Measurements from ENCODE around the gene FAT1.
"Not testable (repeated sequence)": the region's sequence is repeated elsewhere in the genome, so short reads cannot be mapped to it uniquely, and the experiment has no call there.

Gene FAT1

DNA sequence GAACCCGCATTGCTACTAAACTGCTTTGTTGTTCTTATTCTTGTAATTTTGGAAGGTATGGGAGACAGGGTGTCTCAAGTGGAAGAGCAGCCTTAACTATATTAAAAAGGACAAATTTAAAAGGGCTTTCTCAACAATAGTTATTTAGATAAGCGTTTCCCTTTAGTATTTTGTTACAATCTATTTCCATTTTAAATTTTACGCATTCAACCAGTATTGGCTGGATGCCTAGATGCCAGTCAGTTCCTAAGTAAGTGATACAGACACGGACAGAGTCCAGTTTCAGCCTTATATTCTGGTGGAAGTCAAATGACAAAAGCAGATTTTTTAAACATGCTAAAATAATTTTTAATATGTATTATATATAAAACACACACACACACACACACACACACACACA lies 28.3 kb downstream of the FAT1 start:
- no peak for DNase-seq

DNA sequence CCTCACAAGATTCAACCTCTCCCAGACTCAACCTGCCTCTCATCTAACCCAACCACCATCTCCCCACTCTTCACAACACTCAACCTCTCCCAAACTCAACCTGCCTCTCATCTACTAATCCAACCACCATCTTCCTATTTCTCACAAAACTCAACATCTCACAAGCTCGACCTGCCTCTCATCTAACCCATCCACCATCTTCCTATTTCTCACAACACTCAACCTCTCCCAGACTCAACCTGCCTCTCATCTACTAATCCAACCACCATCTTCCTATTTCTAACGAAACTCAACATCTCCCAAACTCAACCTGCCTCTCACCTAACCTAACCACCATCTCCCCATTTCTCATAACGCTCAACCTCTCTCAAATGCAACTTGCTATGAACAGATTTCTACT lies 29.8 kb downstream of the FAT1 start:
- no peak for DNase-seq

DNA sequence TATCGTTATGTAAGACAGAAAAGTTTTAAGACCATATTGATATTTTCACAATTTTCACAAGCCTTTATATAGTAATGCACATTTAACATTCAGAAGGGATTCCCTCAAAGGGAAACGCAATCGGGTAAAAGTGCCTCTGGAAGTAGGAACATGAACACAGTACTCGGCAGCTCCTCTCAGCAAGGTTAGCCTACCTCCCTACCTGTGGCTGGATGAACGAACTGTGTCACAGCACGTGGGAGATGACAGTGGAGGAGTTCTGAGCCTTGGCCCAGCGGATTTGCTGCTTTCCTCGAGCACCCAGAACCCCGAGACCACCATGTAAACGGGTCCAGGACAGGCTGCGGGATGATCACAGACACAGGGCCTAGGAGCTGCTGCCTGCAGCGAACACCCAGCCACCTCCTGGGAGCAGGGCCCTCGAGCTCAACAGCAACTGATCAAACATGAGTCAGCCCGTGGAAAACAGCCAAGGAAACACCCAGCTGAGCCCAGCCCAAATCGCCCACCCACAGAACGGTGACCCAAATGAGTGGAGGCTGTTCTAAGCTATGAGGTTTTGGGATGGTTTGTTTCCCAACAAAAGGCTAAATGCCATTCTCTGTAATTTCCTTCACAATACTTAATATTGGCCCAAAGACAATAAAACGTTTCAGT lies 30.4 kb downstream of the FAT1 start:
- DNase-seq, result no peak

DNA sequence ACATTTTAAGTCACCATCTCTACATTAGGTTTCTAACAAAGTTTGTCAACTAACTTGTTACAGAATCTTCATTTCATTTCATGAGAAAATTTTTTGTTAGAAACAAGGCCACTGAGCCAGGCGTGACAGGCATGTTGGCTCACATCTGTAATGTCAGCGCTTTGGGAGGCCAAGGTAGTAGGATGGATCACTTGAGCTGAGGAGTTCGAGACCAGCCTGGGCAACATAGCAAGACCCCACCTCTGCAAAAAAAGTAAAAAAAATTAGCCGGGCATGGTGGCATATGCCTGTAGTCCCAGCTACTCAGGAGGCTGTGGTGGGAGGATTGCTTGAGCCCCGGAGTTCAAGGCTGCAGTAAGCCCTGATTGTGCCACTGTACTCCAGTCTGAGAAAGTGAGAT lies 32.3 kb downstream of the FAT1 start:
- no peak for DNase-seq

DNA sequence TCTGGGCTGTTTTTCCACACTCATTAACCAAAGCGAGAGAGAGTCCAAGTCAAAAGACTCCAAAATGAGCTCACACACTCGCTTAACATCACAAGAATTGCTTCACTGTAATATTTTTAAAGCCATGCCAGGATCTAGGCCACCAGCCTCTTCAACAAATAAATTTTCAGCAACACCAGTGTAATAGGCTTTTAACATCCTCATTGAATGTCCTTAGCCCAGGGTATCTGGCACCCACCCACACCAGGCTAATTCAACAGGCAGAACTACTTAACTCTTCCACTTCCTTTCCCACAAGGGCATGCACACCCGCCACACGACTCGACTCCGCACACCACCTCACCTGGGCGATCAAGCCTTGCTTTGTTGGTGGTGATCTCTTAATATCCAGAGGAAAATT lies 34.2 kb downstream of the FAT1 start:
- DNase-seq, result no peak

DNA sequence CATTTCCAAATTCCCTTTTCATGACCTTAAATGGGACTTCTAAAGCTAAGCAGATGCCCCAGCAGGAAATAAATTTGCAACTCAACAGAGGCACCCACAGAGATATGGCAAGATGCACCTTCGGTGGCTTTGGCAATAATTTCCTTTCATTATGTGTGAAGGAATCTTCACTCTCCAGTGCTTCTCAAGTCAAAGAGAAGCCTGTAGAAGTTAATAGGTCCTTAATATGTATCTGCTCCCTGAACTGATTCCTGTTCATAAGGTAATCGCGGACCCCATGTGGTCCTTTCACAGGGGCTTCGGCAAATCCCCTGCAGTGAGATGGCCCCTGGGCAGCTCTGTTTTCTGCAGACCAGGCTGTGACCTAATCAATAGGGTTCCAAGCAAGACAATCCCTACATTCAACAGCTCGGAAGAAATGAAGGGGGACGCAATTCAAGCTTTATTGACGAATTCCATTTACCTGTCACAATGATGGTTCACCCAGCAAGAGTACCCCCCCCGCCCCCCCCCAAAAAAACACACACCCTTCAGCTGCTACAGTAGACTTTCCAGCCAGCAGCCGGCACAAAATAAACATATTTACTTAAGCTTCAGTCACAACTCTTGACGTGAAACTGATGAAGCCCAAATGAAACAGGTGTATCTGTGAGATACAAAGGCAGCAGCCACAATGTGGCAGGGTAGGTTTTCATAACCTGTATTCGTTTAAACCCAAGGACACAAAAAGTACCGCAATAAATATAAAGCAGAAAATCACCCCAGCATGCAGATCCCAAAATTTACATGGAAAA lies 35.3 kb downstream of the FAT1 start:
- no peak for DNase-seq

DNA sequence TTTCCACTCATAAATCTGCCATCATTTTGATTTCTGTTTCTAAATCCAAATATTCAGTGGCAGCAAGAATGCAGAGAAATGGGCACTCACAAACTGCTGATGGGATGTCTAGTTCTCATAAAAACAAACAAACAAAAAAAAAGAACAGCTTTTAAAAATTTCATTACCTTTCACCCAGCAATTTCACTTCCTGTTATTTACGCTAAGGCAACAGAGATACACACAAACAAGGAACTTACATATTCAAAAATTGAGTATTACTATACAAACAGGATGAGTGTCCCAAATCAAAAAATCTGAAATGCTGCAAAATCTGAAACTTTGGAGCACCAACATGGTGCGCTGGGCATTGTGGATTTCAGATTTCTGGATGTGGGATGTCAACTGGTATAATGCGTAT lies 36.4 kb downstream of the FAT1 start:
- no peak for DNase-seq

DNA sequence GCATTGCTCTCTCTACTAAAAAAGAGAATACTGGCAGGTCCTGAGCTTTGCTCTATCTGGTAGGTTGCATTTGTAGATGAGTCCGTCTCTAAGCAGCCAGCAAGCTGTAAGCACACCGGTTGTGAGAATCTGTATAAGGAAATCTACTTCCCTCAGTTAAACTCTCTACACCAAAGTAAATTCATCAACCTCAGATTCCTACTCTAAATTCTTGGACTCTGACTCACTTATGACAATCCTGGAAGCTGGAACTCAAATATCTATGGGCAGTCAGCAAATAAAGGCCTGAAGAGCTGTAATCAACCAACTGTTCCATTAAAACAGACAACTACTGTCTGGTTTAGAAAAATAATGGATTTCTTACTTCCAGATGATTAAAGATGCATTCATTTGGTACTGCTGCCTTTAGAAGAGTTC lies 37.9 kb downstream of the FAT1 start:
- no peak for DNase-seq

DNA sequence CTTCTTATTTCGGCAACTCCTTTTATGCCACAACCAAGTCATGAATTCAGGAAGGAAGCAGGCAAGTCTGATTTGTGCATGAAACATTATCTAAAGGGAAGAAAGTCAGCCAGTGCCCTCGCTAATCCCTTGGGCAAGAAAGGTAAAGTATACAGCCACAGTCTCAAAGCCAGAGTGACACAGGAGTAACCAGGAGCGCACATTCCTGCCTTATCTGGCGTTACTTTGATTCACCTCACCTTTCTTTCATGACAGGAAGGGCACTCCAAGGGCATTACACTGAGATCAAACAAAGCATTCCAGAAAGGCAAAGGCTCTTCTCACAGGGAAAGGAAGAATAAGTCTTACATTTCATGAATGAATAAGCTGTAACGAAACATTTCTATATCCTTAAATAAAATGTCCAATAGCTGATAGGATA lies 38.8 kb downstream of the FAT1 start:
- DNase-seq, result no peak

DNA sequence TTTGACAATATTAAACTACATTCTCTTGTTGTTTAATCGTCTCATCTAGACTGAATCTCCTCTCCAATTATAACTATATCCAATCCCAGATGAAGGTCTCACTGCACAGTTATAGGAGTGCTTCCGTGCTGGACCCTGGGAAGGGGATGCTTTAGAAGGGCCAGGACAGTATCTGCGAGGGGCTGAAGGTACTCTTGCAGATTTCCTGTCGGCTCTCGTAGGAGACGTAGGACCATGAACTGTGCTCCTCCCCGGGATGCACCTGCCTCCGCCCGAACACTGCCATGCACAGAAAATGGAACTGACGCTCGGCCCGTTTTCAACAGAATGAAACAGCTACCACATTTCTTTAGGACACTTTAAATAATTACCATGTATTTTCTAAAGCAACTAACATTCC lies 39.4 kb downstream of the FAT1 start:
- DNase-seq, result no peak

DNA sequence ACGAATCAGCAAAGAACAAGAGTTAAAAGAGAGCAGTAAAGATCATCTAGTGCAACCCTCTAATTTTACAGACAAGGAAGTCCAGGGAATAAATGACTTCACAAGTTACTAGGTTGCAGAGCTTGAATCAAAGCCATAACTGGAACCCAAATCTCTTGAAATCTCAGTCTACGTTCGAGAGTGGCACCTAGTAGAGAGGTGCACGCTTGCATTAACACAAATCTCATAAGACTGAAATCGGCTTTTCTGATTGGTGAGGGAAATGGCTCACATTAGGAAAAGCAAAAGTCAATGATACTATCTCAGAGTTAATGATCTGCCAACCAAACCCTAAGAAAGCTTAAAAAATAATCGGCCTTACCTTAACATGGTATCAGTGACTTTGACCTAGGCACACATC lies 43.0 kb downstream of the FAT1 start:
- no peak for DNase-seq

DNA sequence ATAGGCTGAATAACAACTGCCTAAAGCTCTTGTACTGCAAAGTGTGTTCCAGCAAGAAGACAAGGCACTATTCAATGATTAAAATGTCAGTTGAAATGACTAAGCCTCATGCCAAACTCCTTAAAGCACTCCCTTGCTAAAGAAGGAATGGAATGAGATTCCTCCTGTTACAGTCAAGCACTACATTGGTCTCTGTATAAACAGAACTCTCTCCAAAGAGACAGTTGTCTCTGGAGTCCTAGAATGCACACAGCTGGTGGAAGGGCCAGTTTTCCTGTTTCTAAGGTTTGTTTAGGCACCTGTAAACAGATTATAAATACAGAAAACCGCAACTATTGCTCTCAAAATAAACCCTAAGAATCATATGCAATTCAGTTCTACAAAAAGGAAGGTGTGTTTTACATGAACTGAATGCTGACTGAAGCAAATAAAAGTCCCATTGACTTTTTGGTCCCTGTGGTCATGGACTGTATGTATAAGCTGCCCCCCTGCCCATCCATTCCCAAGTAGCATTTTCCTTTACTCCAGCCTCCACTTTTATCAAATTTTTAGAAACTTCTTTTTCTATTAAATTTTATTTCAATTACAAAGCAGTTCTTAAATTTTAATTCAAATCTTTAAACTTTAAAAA lies 47.0 kb downstream of the FAT1 start:
- DNase-seq, result no peak

DNA sequence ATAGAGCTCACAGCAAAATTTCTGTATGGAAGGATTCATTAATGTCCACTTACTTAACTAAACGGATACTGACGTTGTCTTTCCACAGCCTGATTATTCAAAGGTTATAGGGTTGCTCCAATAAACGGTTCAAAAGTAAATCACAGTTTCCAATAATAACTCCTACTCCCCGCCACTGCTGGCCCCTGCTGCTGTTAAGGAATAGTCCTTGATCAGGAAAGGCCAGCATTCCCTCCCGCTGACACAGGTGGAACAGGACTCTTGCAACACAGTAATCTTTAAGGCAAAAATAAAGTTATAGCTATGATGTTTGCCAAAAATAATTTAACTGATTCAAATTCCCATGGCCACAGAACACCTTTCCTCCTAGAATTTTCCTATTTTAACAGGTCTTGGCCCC lies 53.9 kb downstream of the FAT1 start:
- DNase-seq, result no peak

DNA sequence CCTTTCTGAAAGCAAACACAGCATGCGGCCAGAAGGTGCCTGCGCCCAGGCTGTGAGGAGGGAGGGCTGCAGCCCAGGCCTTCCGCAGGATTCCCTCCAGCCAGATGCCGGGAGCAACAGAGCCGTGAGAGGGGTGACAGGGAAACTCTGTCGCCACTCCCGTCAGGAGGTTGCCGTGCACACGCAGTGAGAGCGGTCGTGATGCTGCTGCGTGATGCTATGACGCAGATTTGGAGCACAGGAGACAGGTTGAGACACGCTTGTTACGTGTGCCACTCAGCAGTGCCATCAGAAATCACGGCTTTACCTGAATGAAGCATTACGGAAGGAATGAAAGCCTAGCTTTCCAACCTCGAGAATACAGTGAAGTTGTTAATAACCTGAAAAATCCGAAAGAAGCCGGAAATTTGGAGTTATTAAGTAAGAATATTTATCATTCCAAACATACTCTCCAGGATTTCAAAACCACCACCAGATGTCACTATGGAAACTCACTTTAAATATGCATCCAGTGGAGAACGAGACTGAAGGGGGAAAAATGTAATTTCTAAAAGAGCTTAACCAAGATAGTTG lies 54.4 kb downstream of the FAT1 start:
- DNase-seq, result no peak

DNA sequence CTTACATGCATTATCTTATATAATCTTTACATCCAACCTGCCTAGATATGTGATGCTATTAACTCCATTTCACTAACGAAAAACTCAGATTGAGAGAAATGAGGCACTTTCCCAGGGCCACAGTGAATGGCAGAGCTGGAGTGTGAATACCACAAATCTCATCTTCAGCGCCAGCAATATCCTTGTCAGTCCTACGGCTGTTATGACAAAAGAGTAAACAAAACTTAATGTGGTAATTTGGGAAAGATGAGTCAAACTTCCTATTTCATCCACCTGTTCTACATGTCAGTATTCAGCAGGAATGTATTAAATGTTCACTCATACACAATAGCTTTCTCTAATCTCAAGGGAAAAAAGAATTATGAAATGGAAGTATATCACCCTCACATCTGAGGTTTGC lies 56.9 kb downstream of the FAT1 start:
- no peak for DNase-seq

DNA sequence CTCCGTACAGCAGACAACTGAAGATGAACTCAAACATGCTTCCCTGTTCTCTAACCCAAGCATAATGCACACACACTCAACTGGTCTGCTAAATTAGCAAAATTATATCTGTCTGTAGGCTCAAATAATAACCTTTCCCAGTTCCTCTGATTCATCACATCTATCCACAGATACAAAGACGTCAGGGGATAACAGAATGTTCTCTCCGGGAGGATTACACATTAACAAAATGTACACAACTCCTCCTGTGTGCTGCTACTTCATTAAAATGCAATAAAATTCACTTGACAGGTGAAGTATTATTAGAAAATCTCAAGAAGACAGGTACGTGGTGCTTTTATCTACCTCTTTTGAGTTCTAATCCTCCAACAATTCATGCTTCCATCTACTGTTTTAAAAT lies 57.4 kb downstream of the FAT1 start:
- no peak for DNase-seq

DNA sequence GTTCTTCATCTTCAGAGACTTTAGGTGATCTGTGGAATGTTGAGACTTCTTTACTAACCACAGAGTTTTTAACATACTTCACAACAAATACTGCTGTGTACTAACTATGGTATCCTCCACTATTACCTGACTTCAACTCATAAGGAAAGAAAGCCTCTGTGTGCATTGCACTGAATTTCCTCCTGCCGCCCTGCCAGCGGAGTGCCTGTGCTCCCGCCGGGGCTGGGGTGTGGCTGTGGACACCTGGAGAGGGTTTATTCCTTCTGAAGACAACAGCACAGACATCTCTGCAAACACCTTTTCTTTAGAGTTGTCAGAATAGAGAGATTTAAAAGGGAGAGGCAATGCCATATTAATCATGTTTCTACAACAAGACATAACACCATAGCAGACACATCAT lies 63.3 kb downstream of the FAT1 start:
- no peak for DNase-seq

DNA sequence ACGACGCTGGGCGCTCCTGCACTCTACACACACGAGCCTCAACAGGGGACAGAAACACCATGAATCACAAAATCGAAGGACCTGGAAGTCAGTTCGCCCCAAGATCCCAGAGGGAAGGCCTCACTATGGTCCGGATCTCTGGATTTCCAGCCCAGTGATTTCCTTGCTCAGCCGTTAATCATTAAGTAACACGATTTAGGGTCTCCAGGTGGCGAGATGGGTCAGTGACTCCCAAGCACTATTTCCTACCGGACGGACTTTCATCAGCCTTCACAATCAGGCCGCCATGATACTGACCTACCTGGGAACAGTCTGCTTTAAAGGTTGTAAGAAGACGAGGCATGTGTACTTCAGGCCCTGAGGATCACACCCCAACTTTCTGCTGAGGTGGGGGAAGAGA lies 63.7 kb downstream of the FAT1 start:
- DNase-seq, result no peak

DNA sequence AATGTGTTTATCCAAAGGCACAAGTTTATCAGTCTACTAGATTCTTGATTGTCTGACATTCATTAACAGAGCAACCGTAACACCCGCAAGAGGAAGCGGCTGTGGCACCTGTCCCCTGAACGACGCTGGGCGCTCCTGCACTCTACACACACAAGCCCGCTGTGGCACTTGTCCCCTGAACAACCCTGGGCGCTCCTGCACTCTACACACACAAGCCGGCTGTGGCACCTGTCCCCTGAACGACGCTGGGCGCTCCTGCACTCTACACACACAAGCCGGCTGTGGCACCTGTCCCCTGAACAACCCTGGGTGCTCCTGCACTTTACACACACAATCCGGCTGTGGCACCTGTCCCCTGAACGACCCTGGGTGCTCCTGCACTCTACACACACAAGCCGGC lies 64.2 kb downstream of the FAT1 start:
- DNase-seq, result not testable (repeated sequence)

DNA sequence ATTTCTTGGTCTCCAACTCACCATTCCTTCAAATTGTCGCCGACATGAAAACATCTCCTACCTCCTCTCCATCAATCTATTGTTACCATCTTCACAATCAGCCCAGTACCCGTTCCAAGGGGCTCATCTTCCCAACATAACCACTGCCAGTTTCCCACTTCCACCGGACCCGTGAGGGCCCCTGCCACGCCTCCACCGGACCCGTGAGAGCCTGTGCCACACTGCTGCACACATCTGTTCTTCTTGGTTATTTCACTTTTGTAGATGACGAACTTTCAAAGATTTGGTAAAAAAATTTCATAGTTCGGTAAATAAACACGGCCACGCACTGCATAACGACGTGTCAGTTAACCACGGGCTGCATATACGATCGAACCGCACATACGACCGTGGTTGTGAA lies 65.0 kb downstream of the FAT1 start:
- DNase-seq, result no peak

DNA sequence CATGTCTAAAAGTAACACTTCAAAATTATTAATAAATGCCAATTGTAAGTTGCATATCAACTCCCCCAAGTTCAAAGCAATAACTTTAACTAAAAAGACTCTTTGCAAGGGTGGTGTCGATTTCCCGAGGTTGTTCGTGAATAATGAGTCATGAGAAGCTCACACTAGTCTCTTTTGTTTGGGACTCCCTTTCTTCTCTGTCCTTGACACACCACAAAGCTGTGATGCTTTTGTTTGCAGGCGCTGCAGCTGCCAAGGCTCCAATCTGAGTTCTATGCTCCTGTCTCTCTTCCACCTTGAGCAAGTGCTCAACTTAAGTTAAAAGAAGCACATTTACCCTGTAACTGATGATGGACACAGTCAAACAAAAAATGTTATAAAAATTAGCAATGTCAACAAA lies 65.9 kb downstream of the FAT1 start:
- no peak for DNase-seq

DNA sequence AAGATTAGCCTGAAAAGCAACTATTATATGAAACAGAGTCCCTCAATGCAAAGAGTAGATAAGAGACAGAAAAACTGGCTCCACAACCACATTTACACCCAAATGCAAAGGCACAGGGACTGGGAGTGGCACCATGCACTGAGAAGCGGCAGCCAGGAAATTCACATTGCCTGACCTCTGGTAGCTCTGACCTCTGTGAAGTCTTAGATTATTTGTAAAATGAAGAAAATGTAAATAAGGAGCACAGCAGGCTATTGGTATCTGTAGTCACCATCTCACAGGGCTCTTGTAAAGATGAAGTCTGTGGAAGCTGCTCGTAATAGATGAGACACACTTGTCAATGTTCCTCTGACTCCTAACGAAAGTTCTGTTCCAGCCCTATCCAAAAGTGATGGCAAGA lies 69.7 kb downstream of the FAT1 start:
- DNase-seq, result no peak

DNA sequence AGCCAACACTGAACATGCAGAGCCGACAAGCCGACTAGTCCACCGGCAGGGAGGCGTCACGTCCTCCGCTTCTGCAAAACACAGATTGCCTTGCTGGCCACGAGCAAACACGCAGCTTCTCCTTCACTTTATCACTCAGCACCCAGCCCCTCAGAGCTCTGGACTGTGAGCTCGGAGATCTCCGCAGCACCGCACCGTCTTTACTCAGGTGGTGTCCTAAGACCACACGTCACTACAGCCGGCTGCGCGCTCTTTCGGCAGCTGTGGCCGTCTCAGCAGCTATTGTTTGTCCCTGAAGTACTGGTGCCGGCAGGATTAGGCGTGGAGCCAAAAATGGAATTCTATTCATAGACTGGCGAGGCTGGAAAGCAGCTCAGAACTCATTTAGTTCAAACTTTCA lies 72.0 kb downstream of the FAT1 start:
- DNase-seq, result no peak

DNA sequence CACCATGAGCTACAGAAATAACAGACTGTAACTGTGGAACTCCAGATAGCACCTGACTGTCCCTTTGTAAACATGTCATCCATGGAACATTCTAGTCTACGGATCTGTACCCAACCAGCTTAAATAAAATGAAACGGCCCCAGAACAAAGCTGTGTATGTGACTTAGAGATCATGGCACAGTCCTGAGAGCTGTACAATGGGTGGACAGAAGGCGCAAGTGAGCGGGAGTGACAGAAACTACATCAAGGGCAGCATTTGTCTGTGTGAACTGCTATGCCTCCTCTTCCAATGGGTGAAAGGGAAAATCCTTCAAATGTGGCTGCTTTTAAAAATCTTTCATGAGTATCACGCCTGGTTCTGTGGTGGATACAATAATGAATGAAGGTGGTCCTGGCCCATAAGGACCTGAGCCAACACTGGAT lies 72.5 kb downstream of the FAT1 start:
- no peak for DNase-seq
